ENCODE results near the gene CA12.

GRCh38 chr15:63299943-63300575, 81.6 kb downstream of the CA12 start:
- no peak for TF ChIP-seq CTCF (IDR thresholded peaks at IDR 0.05)
- no peak for TF ChIP-seq POLR2A (IDR thresholded peaks at IDR 0.05)
